NB4 (cell line): ENCODE measurements around the gene SEC16A.

Source experiments
- CTCF ChIP-seq: IDR thresholded peaks from one replicate; pipeline ENCODE4 v1.5.1; 2012; ENCODE audit warnings: low read depth, low read length
- MAX ChIP-seq: IDR thresholded peaks from 2 replicates; pipeline ENCODE4 v1.6.1; 2011; ENCODE audit warnings: low read depth, low read length

- TF ChIP-seq CTCF = no peak
- no peak for TF ChIP-seq MAX
Observed at GRCh38 chr9:136494012-136494411, 11.2 kb upstream of the SEC16A start.
